Activated naive CD8-positive, alpha-beta T cell (primary cell): ENCODE measurements around the gene TOPORS.
A peak's percentile ranks its signal among the peaks of the same experiment; 100 is the strongest.
"Not testable (repeated sequence)": the region's sequence is repeated elsewhere in the genome, so short reads cannot be mapped to it uniquely, and the experiment has no call there.

Experiments used
- H3K27ac Mint-ChIP-seq: one replicate; pipeline ENCODE4 v1.8.0; 2021; ENCODE audit warnings: mixed read lengths
- H3K27me3 Mint-ChIP-seq: one replicate; pipeline ENCODE4 v1.8.0; 2021; ENCODE audit warnings: mixed read lengths
- H3K36me3 Mint-ChIP-seq: one replicate; pipeline ENCODE4 v1.8.0; 2021; ENCODE audit warnings: mixed read lengths
- H3K4me1 Mint-ChIP-seq: one replicate; pipeline ENCODE4 v1.8.0; 2021; ENCODE audit warnings: low read depth, mixed read lengths
- H3K4me3 Mint-ChIP-seq: one replicate; pipeline ENCODE4 v1.8.0; 2021; ENCODE audit warnings: mild to moderate bottlenecking, mixed read lengths
- H3K9me3 Mint-ChIP-seq: one replicate; pipeline ENCODE4 v1.8.0; 2021; ENCODE audit warnings: low read depth, mixed read lengths

The TOPORS gene

DNA sequence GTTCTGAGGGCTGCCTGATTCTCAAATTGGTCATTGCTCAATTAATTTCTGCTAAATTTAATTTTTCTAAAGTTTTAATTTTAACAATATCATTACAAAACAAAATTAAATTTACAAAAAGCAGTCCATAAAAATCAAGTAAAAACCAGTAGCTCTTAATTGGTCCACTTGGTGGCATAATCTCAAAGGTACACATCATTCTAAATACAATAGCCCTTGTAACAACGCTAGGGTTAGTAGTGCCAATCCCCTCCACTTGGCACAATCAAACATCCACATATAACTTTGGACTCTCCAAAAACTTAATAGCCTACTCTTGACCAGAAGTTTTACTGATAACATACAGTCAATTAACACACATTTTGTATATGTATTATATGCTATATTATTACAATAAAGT lies 22.5 kb upstream of the TOPORS start:
- Mint-ChIP-seq H3K36me3 (peaks cover 4% of the 10 kb centered on the region), H3K27ac (no peak overlapping the region), H3K4me3 (no peak overlapping the region)

DNA sequence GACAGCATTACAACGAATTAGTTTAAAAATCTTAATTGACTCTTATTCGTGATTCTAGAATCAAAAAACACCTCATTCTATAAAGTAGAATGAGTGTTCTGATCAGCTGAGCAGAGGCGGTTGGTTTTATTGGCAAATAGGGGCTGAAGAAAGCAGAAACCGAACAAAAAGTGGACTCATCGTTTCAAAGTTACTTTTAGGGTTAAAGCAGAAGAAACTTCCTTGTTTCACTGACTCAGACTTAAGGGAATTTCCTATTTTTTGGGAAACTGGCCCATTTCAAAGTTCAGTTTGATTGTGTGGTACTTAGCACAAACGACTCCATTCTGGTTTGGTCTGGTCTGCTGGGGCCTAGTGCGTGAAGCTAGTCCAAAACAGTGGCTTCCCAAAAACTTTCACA lies 21.4 kb upstream of the TOPORS start:
- H3K4me1 Mint-ChIP-seq = peaks cover 26% of the 10 kb centered on the region
- H3K36me3 Mint-ChIP-seq = peaks cover 4% of the 10 kb centered on the region
- no peaks in the 10 kb centered on the region for H3K9me3 Mint-ChIP-seq
- H3K4me3 Mint-ChIP-seq = peak overlapping the region; percentile 99
- no peaks in the 10 kb centered on the region for H3K27me3 Mint-ChIP-seq
- H3K27ac Mint-ChIP-seq = peak overlapping the region; percentile 94

More for the DNA sequence above, 22.5 kb upstream of the TOPORS start:
- peaks cover under 1% of the 10 kb centered on the region for H3K27me3 Mint-ChIP-seq
- peaks cover 25% of the 10 kb centered on the region for H3K4me1 Mint-ChIP-seq
- no peaks in the 10 kb centered on the region for H3K9me3 Mint-ChIP-seq

DNA sequence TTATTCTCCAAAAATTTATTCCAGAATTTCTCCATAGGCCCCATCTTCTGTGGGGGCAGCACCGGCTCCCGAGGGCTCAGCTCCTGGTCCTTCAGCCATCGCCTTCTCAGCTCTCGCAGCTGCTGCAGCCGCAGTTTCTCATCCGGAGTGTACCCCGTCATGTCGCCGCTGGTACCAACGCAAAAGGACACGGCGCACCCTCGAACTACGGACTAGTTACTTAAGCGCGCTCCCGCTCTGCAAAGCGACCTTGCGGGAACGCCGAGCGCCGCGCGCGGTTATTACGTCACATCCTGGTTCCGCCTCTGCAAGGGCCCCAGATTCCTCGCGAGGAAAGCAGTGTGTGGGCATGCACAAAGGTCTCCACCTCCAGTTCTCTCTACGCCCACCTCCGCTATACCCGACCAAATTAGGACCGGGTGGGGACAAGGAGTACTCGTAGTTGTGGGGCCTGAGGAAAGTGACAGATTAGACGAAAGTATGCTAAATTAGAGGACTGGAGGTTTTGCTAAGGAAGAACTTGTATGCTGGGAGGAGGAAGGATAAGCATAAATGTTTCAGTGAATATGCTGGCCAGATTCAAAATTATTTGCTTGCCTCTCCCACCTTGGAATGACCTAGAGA lies 20.6 kb upstream of the TOPORS start, which contains the start of gene NDUFB6:
NDUFB6 (minus strand) TSS at position 260 of the 624 bp plus-strand sequence; CDS start at position 161, 99 bp downstream.
- peak within 1 kb of the TSS; percentile 94 for H3K27ac Mint-ChIP-seq
- no peaks in the 10 kb centered on the region for H3K9me3 Mint-ChIP-seq
- H3K4me1 Mint-ChIP-seq = peaks cover 30% of the 10 kb centered on the region
- H3K27me3 Mint-ChIP-seq = no peaks in the 10 kb centered on the region
- H3K36me3 Mint-ChIP-seq = peaks cover 6% of the 10 kb centered on the region
- H3K4me3 Mint-ChIP-seq = peak within 1 kb of the TSS; percentile 99

DNA sequence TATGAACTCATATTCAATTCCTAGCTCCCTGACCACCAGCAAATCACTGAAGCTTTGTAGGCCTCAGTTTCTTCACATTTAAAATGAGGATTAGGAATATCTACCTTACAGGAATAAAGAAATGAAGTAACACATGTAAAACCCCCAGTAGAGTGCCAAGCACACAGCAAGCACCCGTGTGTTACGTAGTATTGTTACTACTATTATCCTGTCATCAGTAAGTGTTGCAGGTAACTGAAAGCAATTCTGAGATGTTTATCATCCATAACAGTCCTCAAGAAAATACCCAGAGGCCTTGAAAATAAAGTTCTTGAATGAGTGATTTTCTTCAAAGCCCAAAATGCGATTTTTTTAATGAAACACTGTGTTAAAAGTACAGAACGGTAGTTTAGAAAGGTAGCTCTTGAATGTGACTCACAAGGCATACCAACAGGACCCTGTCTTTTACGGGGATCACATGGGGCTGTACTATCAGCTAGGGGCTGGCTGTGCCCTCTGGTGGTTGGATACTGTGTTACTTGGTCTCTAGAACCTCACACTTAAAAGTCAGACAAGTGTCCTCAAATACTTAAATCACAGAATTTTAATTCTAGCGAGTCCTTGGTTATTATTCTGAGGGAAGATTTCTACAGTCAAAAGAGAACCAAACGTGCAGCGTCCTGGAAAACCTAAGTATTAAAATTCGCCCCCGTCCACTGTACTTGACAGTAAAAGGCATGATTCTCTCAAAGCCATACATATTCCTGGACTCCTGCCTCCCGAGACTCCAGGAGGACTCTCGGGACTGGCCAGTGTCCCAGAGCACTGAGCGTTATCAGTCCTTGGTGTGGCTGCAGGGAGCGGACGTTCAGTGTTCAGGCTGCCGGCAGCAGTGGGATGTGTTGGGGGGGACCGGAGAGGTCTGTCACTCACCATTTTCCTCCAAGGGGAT lies 19.8 kb upstream of the TOPORS start:
- peaks cover 7% of the 10 kb centered on the region for H3K36me3 Mint-ChIP-seq
- peaks cover 30% of the 10 kb centered on the region for H3K4me1 Mint-ChIP-seq
- H3K4me3 Mint-ChIP-seq = peak overlapping the region; percentile 99
- peak overlapping the region; percentile 94 for H3K27ac Mint-ChIP-seq
- no peaks in the 10 kb centered on the region for H3K9me3 Mint-ChIP-seq
- H3K27me3 Mint-ChIP-seq = no peaks in the 10 kb centered on the region

DNA sequence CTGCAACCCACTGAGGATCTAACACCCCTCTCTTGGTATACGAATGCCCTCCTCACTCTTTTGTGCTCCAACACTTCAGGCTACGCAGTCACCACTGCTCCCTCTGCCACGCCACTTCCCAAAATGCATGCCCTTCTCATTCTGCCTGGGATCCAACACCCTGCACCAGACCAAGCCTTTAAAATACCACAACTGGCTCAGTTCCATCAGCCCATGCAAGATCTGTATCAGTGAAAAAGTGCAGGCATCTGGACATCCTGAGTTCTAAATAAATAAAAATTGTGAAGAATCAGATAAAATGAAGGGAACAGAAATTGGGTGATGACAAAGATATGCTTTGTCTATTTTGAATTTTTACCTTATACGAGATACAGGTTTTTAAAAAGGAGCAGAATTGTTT lies 17.9 kb upstream of the TOPORS start:
- no peaks in the 10 kb centered on the region for H3K27me3 Mint-ChIP-seq
- no peaks in the 10 kb centered on the region for H3K9me3 Mint-ChIP-seq
- H3K4me3 Mint-ChIP-seq = peak overlapping the region; percentile 25
- H3K36me3 Mint-ChIP-seq = peaks cover 10% of the 10 kb centered on the region
- H3K4me1 Mint-ChIP-seq = peaks cover 34% of the 10 kb centered on the region
- peak overlapping the region; percentile 10 for H3K27ac Mint-ChIP-seq

DNA sequence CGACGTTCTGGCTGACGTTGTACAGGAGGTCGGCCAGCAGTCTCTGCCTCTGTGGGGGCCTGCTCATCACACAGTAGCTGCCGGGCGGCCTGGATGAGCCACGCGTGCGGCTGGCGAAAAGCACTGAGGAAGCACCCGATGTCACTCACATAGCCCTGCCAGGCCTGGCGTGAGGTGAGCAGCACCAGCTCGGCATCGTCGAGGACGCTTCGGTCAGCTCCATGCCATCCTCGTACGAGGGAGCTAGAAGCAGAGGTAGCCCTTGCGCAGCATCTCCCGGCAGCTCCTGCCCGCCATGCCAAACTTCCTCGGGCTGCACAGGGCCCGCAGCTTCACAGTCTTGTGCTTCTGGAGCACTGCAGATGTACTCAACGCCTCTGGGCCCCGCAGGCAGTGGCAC lies 14.4 kb upstream of the TOPORS start:
- H3K4me1 Mint-ChIP-seq = peaks cover 34% of the 10 kb centered on the region
- H3K9me3 Mint-ChIP-seq = no peaks in the 10 kb centered on the region
- H3K27me3 Mint-ChIP-seq = no peaks in the 10 kb centered on the region
- H3K36me3 Mint-ChIP-seq = peaks cover 10% of the 10 kb centered on the region
- H3K4me3 Mint-ChIP-seq = no peak overlapping the region
- no peak overlapping the region for H3K27ac Mint-ChIP-seq

DNA sequence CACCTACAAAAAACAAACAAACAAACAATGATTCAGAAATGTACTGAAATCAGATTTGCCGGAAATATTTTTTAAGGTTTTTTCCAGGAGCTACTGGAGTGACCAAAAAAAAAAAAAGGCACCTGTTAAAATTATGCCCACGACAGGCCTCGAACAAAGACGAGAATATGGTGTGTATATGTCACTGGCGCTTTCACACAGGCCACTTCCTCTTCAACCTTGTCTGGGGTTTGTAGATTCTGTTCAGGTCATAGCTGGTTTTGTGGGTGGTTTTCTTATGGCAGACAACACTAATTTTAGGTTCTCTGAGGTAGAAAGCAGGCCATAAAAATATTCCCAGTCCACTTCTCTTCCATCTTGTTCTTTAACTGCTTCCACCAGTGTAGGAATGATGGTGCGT lies 13.6 kb upstream of the TOPORS start:
- no peak overlapping the region for H3K27ac Mint-ChIP-seq
- H3K27me3 Mint-ChIP-seq = no peaks in the 10 kb centered on the region
- H3K9me3 Mint-ChIP-seq = no peaks in the 10 kb centered on the region
- peaks cover 34% of the 10 kb centered on the region for H3K4me1 Mint-ChIP-seq
- no peak overlapping the region for H3K4me3 Mint-ChIP-seq
- peaks cover 10% of the 10 kb centered on the region for H3K36me3 Mint-ChIP-seq

DNA sequence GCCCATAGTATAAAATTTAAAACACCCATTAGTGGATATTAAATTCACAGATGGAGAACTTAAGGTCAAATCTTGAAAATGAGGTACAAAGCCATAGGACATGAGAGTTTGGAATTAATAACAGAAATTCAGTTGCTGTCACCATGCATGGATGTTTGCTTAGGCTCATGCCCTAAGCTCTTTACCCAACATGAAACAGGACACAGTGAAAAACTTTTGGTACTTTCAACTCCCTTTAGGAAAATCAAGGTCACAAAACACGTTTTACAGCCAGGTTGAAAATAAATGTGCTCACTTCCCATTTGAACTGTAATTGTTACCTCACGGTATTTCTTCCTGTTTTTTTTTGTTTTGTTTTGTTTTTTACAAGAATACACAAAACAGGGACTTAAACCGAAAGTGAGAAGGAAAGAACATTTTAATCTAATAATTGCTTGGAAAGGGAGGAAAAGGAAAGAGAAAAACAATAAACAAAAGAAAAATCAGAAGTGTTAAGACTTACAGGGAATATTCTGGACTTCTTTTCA lies 6.1 kb upstream of the TOPORS start:
- Mint-ChIP-seq H3K27me3 (no peaks in the 10 kb centered on the region), H3K27ac (no peak overlapping the region), H3K36me3 (no peaks in the 10 kb centered on the region), H3K4me1 (peaks cover 44% of the 10 kb centered on the region), H3K9me3 (no peaks in the 10 kb centered on the region), H3K4me3 (no peak overlapping the region)

DNA sequence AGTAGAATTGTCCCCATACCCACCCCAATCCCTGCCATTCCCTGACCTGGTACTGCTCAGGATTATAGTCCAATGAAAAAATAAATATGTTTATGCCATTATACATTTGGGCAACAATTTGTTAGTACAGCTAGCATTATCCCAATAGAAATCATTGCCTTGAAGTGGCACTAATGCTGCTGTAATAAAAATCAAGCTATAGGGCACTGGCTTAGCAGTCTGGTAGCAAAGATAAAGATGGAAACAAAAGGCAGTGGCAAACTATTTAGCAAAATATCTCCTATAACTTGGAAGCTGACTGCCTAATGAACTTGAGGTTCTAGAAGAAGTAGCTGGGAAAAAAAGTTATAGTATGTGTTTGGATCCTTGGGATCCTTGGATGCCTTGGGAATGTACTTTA lies 2.2 kb upstream of the TOPORS start:
- Mint-ChIP-seq H3K4me1 (peaks cover 43% of the 10 kb centered on the region), H3K27ac (peak overlapping the region; percentile 61), H3K27me3 (no peaks in the 10 kb centered on the region), H3K4me3 (no peak overlapping the region), H3K36me3 (peaks cover 2% of the 10 kb centered on the region), H3K9me3 (no peaks in the 10 kb centered on the region)

DNA sequence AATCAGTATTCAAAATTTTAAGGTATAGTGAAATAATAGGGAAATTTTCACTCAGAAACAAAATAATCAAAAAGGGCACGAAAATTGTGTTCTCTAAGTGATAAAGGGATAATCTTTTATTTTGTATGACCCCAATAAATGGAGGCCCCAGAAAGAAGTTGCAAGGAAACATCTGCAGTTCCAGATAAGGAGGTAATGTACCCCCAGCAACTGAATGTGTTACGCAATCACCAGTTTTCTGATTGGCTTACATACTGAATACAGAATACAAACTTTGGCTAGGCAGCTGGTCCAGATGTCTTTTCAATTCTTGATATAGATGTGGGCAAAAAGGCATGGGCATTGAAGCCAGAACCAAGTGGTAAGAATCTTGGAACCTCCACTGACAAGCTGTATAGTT lies 1.7 kb upstream of the TOPORS start:
- peak overlapping the region; percentile 52 for H3K4me3 Mint-ChIP-seq
- peaks cover 44% of the 10 kb centered on the region for H3K4me1 Mint-ChIP-seq
- peaks cover 2% of the 10 kb centered on the region for H3K36me3 Mint-ChIP-seq
- peak overlapping the region; percentile 61 for H3K27ac Mint-ChIP-seq
- no peaks in the 10 kb centered on the region for H3K27me3 Mint-ChIP-seq
- H3K9me3 Mint-ChIP-seq = no peaks in the 10 kb centered on the region

DNA sequence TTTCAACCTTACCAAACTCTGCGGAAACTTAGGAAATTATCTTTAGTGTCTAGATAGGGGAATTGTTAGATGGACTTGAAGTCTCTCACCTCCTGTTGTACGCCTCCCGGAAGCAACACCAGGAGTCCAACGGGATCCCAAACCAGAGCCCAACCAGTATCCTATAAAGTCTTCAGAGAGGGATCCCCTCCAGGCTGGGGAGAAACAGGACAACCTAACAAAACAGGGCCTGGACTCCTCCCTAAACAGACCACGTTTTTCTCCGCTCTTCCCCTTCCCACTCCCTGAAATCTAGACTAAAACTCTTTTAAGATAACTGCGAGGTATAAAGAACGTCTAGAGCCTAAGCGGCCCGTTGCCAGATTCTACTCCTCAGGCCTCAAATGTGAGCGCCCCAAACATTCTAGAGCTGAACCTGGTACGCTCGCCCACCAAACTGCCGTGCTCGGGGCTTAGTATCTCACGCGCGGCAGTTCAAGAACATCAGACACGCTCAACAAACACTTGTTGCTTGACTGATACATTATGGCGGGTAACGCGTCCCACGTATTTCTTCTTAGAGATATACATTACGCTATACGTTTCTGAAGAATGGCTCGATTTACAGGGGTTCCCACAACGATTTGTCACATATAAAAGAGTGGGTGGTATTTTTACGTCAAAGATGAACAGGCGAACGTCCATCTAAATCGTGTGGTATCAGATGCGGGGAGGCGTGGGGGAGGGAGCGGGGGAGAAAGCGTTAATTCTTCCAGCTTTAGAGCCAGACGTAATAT lies 922 bp downstream of the TOPORS start:
- Mint-ChIP-seq H3K9me3 (no peaks in the 10 kb centered on the region), H3K4me3 (peak overlapping the region; percentile 100), H3K27ac (peak overlapping the region; percentile 100), H3K4me1 (peaks cover 55% of the 10 kb centered on the region), H3K36me3 (peaks cover 2% of the 10 kb centered on the region), H3K27me3 (no peaks in the 10 kb centered on the region)

DNA sequence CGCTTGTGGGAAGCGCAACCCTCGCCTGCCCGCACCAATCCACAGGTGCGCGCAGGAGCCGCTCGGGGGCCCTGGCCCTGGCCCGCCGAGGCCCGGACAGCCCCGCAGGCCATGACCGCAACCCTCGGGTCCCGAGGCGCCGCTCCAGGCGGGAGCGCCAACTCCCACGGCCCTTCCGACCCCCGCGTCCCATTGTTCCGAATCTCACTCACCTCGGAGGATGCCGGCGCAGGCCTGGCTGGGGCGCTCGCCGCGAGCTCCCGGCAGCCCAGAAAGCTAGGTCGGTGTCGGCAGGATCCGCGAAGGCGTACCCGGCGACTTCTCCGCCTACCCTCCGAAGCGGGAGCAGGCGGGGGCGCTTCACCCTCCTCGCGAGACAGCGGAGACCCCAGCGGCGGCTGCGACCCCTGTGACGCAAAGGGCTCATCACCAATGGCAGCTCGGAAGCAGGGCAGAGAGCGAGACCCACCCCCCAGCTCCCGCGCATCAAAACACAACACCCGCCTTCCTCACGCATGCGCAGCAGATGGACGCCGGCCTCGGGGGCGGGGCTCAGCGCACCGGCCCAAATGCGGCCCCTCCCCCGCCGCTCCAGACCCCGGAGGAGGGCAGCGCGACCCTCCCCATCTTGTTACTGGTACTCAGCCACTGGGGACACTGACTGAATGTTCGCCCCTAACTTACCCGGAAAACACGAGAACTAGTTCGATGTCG lies 1.7 kb downstream of the TOPORS start:
- Mint-ChIP-seq H3K4me1 (peaks cover 52% of the 10 kb centered on the region), H3K36me3 (peaks cover 2% of the 10 kb centered on the region), H3K9me3 (no peaks in the 10 kb centered on the region), H3K4me3 (peak overlapping the region; percentile 100), H3K27ac (peak overlapping the region; percentile 100), H3K27me3 (no peaks in the 10 kb centered on the region)

DNA sequence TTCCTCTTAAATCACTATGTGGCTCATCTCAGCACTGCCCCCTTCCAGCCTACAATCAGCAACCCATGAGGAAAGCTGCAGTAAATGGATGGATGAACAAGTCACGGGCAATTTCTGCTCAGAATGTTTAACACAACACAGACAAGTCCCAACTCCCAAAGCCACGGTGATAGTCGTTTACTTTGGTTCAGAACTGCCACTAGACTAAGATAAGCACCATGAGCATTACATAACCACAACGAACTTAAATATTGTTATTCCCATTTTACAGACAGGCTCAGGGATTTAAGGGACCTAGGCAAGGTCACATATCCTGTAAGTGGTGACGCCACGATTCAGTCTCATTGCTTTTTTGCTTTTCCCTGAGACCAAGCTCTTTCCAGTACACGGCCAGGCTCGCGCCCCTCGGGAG lies 2.2 kb downstream of the TOPORS start:
- H3K4me1 Mint-ChIP-seq = peaks cover 50% of the 10 kb centered on the region
- H3K27ac Mint-ChIP-seq = peak overlapping the region; percentile 72
- no peaks in the 10 kb centered on the region for H3K9me3 Mint-ChIP-seq
- peaks cover 2% of the 10 kb centered on the region for H3K36me3 Mint-ChIP-seq
- peak overlapping the region; percentile 100 for H3K4me3 Mint-ChIP-seq
- no peaks in the 10 kb centered on the region for H3K27me3 Mint-ChIP-seq

DNA sequence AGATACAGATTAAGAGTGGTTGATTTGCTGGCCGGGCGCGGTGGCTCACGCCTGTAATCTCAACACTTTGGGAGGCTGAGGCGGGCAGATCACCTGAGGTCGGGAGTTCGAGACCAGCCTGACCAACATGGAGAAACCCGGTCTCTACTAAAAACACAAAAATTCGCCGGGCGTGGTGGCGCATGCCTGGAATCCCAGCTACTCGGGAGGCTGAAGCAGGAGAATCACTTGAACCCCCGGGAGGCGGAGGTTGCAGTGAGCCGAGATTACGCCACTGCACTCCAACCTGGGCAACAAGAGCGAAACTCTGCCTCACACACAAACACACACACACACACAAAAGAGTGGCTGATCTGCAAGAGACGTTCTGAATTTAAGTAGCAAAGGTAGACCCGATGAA lies 4.2 kb downstream of the TOPORS start:
- H3K9me3 Mint-ChIP-seq, H3K36me3 Mint-ChIP-seq, H3K27ac Mint-ChIP-seq, H3K27me3 Mint-ChIP-seq: not testable (repeated sequence)
- peaks cover 42% of the 10 kb centered on the region for H3K4me1 Mint-ChIP-seq
- H3K4me3 Mint-ChIP-seq = peak overlapping the region; percentile 56
